ENCODE measurements around the gene ARHGAP1.
"Not testable (repeated sequence)": the region's sequence is repeated elsewhere in the genome, so short reads cannot be mapped to it uniquely, and the experiment has no call there.

Gene ARHGAP1

GRCh38 chr11:46722566-46723358 is 22.3 kb upstream of the ARHGAP1 start:
- no peak for DNase-seq

- no peak for DNase-seq
Observed at GRCh38 chr11:46721286-46721685, 20.9 kb upstream of the ARHGAP1 start.

GRCh38 chr11:46719543-46720218 is 19.3 kb upstream of the ARHGAP1 start:
- DNase-seq: no peak

DNA sequence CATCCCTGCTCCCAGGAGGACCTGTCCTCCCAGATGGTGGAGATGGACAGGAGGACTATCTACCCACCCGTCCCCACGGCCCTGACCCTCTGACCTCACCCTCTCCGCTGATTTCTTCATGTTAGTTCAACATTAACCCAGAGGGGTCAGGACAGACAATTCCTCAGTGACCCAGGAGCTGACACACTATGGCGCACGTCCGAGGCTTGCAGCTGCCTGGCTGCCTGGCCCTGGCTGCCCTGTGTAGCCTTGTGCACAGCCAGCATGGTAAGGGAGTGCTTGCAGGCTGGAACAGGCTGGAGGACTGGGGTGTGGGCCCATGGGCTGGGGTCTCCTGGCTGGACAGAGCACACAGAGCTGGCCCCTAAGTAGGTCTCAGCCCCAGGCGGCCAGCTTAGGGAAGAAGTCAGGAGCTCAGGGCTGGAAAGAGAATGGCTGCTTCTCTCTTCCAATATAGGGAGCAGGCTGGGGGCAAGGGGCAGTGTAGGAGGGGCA is 18.7 kb upstream of the ARHGAP1 start, which contains the start of gene F2:
Gene F2 (plus strand): TSS at position 166 of the 495 bp plus-strand sequence. CDS start 23 bp downstream, at position 189.
- no peak for DNase-seq

GRCh38 chr11:46718155-46719019 is 18.0 kb upstream of the ARHGAP1 start:
- DNase-seq: no peak

GRCh38 chr11:46717825-46718154 is 17.4 kb upstream of the ARHGAP1 start:
- DNase-seq: not testable (repeated sequence)

DNA sequence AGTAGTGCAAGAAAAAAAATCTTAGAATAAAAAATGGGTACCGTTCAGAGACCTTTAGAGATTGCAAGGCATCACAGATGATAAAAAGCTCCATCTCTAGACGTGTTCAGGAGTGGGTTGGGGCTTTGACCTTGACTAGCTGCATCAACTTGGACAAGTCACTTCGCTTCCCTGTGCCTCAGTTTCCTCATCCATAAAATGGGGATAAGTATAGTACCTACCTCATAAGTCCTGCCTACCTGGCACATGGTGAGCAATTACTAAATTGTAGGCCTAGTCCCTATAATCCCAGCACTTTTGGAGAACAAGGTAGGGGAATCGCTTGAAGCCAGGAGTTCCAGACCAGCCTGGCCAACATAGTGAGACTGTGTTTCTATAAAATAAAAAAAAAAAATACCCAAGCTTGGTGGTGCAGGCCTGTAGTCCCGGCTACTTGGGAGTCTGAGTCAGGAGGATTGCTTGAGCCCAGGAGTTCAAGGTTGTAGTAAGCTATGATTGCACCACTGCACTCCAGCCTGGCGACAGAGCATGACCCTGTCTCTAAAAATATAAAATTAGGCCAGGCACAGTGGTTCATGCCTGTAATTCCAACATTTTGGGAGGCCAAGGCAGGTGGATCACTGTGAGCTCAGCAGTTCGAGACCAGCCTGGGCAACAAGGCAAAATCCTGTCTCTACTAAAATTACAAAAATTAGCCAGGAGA is 12.6 kb upstream of the ARHGAP1 start:
- no peak for DNase-seq

- no peak for DNase-seq
Observed at GRCh38 chr11:46711303-46711702, 10.9 kb upstream of the ARHGAP1 start.

DNA sequence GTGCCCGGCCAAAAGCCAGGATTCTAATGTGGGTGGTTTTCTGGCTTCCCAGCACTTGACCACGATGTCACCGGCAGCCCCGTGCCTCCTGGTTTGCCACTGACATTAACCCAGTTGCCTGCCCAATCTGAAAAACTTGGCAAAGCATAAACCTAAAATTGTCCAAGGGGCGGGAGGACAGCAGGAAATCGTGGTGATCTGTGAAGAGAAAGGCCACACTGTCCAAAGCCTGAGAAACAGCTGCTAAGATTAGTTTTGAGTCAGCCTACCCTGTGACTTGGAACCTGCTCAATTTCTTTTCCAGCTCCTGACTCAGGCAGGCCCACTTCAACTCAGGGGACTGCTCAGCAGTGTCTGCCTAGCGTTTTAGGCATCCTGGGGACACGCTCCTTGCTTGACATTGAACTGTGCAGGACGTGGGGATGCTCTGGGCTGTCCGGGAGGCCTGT is 10.4 kb upstream of the ARHGAP1 start:
- no peak for DNase-seq

DNA sequence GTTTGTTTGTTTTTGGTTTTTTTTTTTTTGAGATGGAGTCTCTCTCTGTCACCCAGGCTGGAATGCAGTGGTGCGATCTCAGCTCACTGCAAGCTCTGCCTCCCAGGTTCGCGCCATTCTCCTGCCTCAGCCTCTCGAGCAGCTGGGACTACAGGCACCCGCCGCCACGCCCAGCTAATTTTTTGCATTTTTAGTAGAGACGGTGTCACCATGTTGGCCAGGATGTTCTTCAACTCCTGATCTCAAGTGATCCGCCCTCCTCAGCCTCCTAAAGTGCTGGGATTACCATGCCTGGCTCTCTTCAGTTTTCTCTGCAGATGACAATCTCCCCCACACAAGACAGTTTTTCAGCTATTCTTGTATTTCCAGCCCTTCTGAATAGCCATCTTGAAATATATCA is 8.9 kb upstream of the ARHGAP1 start:
- DNase-seq: not testable (repeated sequence)

DNA sequence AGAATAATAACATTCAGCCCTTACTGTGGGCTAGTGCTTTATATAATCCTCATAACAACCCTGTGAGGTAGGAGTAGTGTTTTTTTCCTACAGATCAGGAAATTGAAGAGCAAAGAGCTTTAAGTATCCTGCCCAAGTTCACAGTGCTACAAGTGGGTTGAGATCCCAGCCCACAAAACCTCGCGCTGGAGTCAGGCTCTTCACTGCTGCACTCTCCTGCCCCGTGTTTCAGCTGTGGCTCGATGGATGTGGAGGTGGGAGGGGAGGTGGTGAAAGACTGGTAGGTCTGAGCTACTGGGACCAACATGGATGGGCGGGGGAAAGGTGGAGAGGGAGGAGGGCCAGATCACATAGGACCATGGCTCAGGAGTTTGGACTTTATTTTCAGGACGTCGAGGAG is 6.5 kb upstream of the ARHGAP1 start:
- no peak for DNase-seq

DNA sequence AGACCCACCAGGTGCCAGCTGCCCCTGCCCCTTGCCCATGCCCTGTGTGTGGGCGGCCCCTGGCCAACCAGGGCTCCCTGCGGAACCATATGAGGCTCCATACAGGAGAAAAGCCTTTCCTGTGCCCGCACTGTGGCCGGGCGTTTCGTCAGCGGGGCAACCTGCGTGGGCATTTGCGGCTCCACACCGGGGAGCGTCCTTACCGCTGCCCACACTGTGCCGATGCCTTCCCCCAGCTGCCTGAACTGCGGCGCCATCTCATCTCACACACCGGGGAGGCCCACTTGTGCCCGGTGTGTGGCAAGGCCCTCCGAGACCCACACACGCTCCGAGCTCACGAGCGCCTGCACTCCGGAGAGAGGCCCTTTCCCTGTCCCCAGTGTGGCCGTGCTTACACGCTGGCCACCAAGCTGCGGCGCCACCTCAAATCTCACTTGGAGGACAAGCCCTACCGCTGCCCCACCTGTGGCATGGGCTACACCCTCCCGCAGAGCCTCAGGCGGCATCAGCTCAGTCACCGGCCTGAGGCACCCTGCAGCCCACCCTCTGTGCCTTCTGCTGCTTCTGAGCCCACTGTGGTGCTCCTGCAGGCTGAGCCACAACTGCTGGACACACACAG is 4.8 kb upstream of the ARHGAP1 start:
- no peak for DNase-seq

GRCh38 chr11:46701078-46701654 is 747 bp upstream of the ARHGAP1 start:
- peak; percentile 12 to 26 for DNase-seq

DNA sequence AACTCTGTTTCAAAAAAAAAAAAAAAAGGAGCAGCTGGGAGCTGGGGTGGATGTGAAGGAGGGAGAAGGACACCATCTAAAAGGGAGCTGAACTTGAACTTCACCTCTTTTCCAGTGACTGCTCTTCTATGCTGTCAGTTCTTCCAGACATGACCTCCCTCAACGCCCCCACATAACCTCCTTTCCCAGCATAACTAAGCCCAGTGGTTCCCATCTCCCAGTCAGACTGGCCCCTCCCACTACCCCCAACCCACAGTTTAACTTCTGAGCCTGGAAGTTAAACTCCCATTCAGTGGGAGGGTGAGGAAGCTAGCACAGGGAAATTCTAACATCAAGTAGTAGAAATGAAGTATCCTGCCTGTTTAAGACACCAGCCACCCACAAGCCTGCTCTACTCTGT is 1.8 kb downstream of the ARHGAP1 start:
- DNase-seq: no peak

DNA sequence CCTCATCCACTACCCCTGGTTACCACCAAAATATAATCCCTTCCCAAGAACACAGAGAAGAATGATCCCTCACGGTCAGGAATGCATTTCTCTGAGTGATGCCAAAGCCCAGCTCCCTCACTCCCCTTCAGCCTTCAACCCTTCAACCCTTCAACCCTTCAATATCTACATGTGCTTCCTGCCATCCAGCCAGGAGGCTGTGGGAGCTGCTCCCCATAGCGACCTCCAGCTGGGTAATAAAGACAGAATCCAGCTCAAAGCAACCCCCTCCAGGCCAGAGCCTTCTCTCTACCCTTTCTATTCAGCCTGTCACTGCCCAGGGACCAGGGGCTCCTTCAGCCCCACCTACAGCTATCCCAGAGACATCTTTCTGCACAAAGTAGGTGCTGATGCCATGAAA is 2.7 kb downstream of the ARHGAP1 start:
- no peak for DNase-seq

GRCh38 chr11:46697303-46697702 is 3.1 kb downstream of the ARHGAP1 start:
- no peak for DNase-seq

- DNase-seq: no peak
Observed at GRCh38 chr11:46696212-46696558, 4.2 kb downstream of the ARHGAP1 start.

DNA sequence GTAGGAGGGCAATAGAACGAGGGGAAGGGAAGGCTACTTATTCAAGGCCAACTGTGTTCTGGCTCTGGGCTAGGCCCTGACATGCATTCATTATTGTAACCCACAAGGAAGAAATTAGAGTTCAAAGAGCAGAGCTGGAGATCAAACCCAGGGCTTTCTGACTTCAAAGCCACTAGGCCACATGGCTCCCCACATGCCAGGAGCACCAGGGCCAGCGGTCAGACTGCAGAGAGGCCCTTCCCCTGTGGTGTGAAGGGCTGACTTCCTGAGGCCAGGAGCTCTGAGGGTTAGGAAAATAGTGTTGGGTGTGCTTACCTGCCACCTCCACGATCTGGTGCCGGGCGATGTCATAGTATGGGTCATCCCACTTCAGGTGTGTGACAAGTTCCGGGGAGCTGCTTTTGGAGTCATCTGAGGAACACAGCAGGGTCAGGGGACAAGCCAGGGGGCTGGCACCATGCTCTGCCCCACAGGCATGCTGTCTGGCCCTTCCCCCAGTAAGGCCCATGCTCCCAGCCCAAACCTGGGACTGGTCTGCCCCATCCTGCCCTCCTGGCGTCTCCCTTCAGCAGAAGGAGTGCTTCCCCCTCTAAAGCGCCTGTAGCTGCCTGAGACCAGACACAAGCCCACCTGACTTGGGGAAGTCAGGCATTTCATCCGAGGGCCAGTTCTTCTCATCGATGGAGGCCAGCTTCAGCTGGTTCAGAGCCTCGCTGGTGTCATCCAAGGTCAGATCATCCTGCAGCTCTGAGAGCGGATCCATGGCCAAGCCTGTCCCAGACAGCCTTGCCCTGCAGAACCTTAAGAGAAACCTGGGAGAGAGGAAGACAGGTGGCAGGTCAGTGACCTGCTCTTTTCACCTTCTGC is 4.8 kb downstream of the ARHGAP1 start:
- DNase-seq: no peak

GRCh38 chr11:46694607-46695006 is 5.8 kb downstream of the ARHGAP1 start:
- DNase-seq: no peak

GRCh38 chr11:46694072-46694471 is 6.3 kb downstream of the ARHGAP1 start:
- no peak for DNase-seq

DNA sequence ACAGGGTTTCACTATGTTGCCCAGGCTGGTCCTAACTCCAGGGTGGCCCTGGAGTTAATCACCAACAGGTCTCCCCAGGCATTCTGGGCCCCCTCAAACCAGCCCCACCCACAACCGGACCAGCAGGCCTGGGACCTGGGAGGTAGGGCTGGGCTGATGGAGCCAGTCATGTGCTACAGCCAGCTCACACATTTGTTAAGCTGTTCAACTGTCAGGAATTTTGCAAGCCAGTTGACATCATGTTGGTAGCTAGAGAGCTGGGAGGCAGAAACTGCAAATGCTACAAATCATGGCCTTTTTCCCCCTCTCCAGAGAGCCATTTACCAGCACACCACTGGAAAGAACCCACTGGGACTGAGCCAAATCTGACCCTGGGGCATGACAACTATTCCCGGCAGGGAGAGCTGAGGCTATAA is 6.8 kb downstream of the ARHGAP1 start:
- DNase-seq: no peak

Data from stimulated activated CD4-positive, alpha-beta T cell treated with anti-CD3 and anti-CD28 coated beads, Interleukin-2, amount 100 ng/mL, for 24 hours (primary cell).